Neural cell (in vitro differentiated cells): Measurements from ENCODE around the gene PLA2G6.

Source experiments
- EZH2 ChIP-seq: fragments of 200-600, 300-800 bp; shearing (Covaris generic), sonication (generic); IDR thresholded peaks from 2 replicates; pipeline ENCODE4 v1.6.1; 2014; ENCODE audit warnings: antibody characterized with exemption, low read length, borderline replicate concordance, mild to moderate bottlenecking; ENCODE audit not compliant: insufficient read depth, poor library complexity, severe bottlenecking
- SMC3 ChIP-seq: fragments of 450-650 bp; conservative IDR thresholded peaks from 2 replicates; pipeline ENCODE4 v1.6.1; 2014; ENCODE audit warnings: antibody characterized with exemption, mild to moderate bottlenecking, moderate library complexity; ENCODE audit not compliant: poor library complexity

GRCh38 chr22:38167988-38168407, 13.6 kb downstream of the PLA2G6 start:
- TF ChIP-seq EZH2 (no peak), SMC3 (no peak)
